ENCODE results near the gene GGA3.
"Not testable (repeated sequence)": the region's sequence is repeated elsewhere in the genome, so short reads cannot be mapped to it uniquely, and the experiment has no call there.

Gene GGA3

GRCh38 chr17:75227729-75228128 is 33.7 kb downstream of the GGA3 start:
- no peak for DNase-seq (ENCODE audit: low read depth in 3 of 3)

DNA sequence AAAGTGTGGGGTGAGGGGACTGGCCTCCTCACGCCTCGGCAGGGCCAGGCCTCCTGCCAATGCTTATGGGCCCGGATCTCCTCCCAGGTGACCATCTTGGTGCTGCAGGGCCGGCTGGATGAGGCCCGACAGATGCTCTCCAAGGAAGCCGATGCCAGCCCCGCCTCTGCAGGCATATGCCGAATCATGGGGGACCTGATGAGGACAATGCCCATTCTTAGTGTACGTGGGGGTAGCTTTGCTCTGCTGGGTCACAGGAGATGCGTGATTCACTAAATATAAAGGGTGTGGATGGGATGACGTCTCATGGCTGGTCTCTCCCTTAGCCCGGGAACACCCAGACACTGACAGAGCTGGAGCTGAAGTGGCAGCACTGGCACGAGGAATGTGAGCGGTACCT is 36.4 kb downstream of the GGA3 start:
- no peak for DNase-seq (ENCODE audit: low read depth in 3 of 3)

- DNase-seq (ENCODE audit: low read depth in 3 of 3): no peak
Observed at GRCh38 chr17:75219815-75220214, 41.6 kb downstream of the GGA3 start.

GRCh38 chr17:75218131-75218530 is 43.3 kb downstream of the GGA3 start:
- DNase-seq (ENCODE audit: low read depth in 3 of 3): no peak

DNA sequence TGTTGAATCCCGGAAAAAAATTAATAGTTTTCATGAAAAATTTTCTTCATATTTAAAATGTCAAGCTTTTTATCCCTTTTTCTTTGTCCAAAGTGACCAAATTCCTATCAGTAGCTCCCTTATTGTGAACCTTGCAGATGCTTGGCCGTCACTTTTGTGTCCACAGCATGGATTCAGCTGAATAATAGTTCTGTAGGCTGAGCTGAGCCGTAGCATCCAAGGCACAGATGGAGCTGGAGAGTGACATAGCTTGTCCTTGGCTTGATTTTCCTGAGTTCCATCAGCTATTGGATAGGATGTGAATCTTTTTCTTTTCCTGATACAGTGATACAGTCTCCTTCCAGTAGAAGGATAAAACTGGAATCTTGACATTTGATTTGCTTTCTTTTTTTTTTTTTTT is 52.3 kb downstream of the GGA3 start:
- DNase-seq (ENCODE audit: low read depth in 3 of 3): no peak

DNA sequence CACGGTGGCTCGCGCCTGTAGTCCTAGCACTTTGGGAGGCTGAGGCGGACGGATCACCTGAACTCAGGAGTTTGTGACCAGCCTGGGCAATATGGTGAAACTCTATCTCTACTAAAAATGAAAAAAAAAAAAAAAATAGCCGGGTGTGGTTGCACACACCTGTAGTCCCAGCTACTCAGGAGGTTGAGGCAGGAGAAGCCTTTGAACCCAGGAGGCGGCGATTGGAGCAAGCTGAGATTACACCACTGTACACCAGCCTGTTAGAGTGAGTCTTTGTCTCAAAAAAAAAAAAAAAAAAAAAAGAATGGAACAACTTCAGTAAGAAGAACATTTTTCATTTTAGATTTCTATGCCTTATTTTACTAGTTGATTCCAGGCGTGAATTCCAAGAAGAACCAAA is 53.2 kb downstream of the GGA3 start:
- DNase-seq (ENCODE audit: low read depth in 3 of 3): no peak

- DNase-seq (ENCODE audit: low read depth in 3 of 3): no peak
Observed at GRCh38 chr17:75207760-75208159, 53.6 kb downstream of the GGA3 start.

- DNase-seq (ENCODE audit: low read depth in 3 of 3): not testable (repeated sequence)
Observed at GRCh38 chr17:75207050-75207407, 54.4 kb downstream of the GGA3 start.

- DNase-seq (ENCODE audit: low read depth in 3 of 3): no peak
Observed at GRCh38 chr17:75205793-75206163, 55.6 kb downstream of the GGA3 start.

DNA sequence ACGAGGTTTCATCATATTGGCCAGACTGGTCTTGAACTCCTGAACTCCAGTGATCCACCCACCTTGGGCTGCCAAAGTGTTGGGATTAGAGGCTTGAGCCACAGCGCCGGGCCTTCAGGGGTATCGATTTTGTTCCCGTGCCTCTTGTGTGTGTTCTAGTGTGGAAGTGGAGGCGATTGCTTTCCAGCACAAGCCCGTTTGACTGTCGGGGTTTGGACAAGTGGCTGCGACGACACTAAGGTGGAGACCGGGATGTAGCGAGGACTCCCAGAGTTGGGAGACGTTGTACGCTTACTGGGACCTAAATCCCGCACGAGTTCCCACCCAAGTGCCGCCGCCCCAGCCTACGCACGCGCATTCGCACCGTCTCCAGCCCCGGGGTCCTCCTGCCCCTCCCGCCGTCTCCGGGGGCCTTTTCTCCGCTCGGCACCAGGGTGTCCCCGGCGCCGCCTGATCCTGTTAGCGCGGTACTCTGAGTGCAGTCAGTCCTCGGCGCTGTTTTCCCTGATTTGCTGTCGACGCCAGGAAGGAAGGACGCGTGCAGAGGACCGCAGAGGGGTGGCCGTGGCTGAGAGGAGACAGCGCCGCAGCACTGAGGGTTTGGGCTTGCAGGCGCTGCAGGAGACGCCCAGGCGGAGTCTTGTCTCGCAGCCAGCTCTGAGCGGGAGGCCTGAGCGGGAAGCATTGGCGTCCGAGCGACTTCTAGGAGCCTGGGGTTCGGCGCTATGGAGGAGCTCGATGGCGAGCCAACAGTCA is 56.2 kb downstream of the GGA3 start, which contains the start of gene NUP85:
Gene NUP85 (plus strand): TSS at position 643 of the 756 bp plus-strand sequence. CDS start 83 bp downstream, at position 726.
- DNase-seq (ENCODE audit: low read depth in 3 of 3): peak; percentile 88 to 92 (median 92)

DNA sequence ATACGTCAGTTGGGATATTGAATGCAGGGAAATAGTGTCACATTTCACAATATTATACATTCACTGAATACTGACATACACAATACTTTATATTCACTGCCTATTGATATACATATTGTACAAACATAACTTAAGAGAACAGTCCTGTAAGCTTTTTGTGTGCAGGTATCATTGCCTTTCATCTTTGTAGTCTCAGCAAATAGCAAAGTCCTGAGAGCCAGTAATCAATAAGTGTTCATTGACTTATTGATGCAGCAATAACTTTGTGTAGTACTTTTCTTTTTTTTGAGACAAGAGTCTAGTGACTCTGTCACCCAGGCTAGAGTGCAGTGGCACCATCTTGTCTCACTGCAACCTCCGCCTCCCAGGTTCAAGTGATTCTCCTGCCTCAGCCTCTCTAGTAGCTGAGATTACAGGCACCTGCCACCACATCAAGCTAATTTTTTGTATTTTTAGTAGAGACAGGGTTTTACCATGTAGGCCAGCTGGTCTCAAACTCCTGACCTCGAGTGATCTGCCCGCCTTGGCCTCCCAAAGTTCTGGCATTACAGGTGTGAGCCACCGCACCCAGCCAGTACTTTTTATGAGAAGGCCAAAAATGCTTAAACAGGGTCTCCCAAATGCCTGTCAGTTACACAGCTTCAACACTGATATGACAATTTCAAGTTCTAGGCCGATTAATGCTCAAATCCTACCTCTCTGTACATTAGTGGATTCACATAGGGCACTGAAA is 61.4 kb downstream of the GGA3 start:
- no peak for DNase-seq (ENCODE audit: low read depth in 3 of 3)

DNA sequence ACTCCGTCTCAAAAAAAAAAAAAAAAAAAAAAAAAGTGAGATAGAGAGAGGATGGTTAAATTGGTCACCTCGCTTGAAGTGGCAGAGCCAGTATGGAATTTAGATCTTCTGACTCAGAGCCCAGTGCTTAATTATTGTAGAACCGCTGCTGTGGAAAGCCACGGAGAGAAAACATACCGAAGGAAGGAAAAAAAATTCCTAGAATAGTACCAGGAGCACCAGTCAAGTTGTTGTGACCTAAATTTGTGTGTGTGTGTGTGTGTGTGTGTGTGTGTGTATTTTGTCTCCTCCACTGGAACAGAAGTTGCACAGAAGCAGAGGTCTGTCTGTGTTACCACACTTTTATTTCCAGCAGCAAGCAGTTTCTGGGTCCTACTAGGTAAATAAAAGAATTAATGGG is 66.5 kb downstream of the GGA3 start:
- DNase-seq (ENCODE audit: low read depth in 3 of 3): no peak

DNA sequence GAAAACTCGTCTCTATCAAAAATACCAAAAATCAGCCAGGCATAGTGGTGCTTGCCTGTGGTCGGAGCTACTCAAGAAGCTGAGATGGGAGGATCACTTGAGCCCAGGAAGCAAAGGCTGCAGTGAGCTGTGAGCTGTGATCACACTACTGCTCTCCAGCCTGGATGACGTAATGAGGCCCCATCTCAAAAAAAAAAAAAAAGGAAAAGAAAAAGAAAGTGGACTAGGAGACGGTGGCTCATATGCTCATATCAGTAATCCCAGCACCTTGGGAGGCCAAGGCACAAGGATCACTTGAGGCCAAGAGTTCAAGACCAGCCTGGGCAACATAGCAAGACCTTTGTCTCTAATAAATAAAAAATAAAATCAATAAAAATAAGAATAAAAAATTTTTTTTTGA is 69.8 kb downstream of the GGA3 start:
- no peak for DNase-seq (ENCODE audit: low read depth in 3 of 3)

- DNase-seq (ENCODE audit: low read depth in 3 of 3): no peak
Observed at GRCh38 chr17:75188614-75189013, 72.8 kb downstream of the GGA3 start.
